Memory B cell (primary cell): ENCODE results near the gene HSPA1A.

Experiments used
- ATAC-seq: fragments of 150-1000 bp; cut with Tn5 transposase; 2 replicates; pipeline ENCODE4 v1.10.0; 2021; ENCODE audit warnings: low read depth, mild to moderate bottlenecking, moderate library complexity
- DNase-seq, 2 donors: peaks; one replicate each; pipeline ENCODE4 v3.0.0; 2022; ENCODE audit warnings: low spot score in 2 of 2
- H3K27ac Mint-ChIP-seq: one replicate; pipeline ENCODE4 v1.8.0; 2022; ENCODE audit warnings: mild to moderate bottlenecking, moderate library complexity, mixed read lengths
- H3K27me3 Mint-ChIP-seq: one replicate; pipeline ENCODE4 v1.8.0; 2022; ENCODE audit warnings: mixed read lengths
- H3K36me3 Mint-ChIP-seq: one replicate; pipeline ENCODE4 v1.8.0; 2022; ENCODE audit warnings: mild to moderate bottlenecking, mixed read lengths
- H3K4me1 Mint-ChIP-seq: one replicate; pipeline ENCODE4 v1.8.0; 2022; ENCODE audit warnings: mixed read lengths
- H3K4me3 Mint-ChIP-seq: one replicate; pipeline ENCODE4 v1.8.0; 2022; ENCODE audit warnings: mild to moderate bottlenecking, moderate library complexity, mixed read lengths
- H3K9me3 Mint-ChIP-seq: one replicate; pipeline ENCODE4 v1.8.0; 2022; ENCODE audit warnings: mixed read lengths

Gene HSPA1A

DNA sequence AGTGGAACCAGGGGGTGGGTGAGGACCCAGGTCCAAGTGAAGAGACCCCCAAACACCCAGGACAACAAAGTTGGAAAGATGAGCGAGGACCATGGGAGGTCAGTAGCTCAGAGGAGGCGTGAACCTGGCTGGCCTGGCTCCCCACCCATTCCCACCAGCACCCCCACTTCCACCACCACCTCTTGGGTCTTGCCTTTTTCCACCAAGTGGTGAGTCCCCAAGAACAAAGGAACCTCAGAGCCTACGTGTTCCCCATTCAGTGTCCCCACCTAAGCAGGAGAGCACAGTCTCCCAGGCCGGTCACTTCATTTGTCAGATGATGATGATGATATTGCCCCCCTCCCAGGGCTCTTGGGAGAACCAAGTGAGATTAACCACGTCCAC lies 37.7 kb upstream of the HSPA1A start:
- ATAC-seq = no peak
- Mint-ChIP-seq H3K4me3 (no peak overlapping the region), H3K27ac (peak overlapping the region; percentile 90)

DNA sequence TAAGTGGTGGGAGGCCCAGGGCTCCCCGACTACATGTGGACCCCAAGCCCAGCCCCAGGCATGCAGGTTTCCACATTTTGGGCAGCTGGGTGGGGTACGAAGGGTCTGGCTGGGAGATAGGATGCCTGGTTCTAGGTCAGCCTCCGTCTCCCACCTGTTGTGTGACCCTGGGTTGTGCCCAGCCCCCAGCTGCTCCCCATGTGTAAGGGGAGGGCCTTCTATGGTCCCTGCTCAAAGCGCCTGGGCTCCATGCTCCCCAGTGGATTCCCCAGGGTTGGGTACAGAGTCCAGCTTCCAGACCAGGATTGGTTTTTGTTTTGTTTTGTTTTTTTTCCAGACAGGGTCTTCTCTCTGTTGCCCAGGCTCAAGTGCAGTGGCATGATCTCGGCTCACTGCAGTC lies 37.1 kb upstream of the HSPA1A start:
- ATAC-seq (no peak), DNase-seq (no peak)
- Mint-ChIP-seq H3K4me1 (peaks cover 17% of the 10 kb centered on the region), H3K27ac (no peak overlapping the region), H3K4me3 (no peak overlapping the region), H3K36me3 (peaks cover 18% of the 10 kb centered on the region), H3K9me3 (no peaks in the 10 kb centered on the region), H3K27me3 (no peaks in the 10 kb centered on the region)

More for the DNA sequence above, 37.7 kb upstream of the HSPA1A start:
- Mint-ChIP-seq H3K9me3 (no peaks in the 10 kb centered on the region), H3K36me3 (peaks cover 14% of the 10 kb centered on the region), H3K4me1 (peaks cover 20% of the 10 kb centered on the region), H3K27me3 (no peaks in the 10 kb centered on the region)
- no peak for DNase-seq

DNA sequence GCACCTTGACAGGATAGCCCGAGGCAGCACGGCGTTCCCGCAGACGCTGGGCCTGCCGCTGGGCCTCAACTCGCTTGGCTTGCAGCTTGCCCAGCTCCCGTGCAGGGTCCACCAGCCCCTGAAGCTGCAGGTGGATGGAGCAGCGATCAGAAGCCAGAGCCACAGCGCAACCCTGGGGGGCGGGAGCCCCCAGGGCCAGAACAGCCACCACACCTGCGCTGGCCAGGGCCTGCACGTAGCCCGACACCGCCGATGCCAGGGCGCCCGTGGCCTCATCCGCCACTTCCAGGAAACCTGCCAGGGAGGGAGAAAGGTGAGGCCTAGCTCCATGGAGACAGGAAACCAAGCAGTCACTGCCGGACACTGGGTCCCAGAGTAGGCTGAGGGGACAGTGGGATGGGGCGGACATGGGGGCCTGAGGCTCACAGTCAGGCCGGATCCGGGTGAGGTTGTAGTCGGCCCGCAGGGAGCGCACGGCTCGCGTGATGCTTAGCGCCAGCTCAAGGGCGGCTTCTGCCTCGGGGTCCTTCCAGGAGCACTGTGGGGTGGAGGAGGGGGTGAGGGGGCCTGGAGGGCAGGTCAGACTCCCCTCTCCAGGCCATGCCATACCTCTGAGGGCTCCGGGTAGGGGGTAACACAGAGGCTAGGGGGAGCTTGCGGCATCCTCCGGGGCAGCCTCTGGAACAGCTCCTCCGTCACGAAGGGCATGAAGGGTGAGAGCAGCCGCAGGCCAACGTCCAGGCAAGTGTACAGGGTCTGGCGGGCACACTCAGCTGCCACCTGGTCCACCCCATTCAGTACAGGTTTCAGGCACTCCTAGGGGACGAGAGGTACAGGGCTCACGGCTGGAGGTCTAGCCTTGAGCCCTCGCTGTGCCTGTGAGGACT lies 36.1 kb upstream of the HSPA1A start:
- Mint-ChIP-seq H3K9me3 (no peaks in the 10 kb centered on the region), H3K4me1 (peaks cover 17% of the 10 kb centered on the region), H3K4me3 (no peak overlapping the region), H3K27me3 (no peaks in the 10 kb centered on the region), H3K27ac (no peak overlapping the region), H3K36me3 (peaks cover 21% of the 10 kb centered on the region)
- DNase-seq = no peak
- ATAC-seq = no peak

DNA sequence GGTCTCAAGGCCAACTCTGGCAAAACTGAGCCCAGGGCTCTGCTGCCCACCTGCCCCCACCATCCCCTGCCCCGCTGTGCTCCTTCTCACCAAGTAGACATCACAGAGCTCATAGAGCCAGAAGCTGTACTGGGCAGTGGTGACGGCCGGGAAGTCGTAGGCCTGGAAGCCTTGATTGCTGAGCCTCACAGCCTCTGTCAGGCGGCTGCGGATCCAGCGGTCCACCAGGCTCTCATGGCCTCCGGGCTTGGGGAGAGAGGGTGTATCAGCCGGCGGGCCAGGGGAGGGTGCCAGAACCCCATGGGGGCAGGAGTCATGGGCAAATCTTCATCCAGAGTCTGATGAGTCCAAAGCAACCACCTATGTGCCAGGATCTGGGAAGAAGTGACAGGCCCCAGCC lies 35.4 kb upstream of the HSPA1A start:
- H3K27me3 Mint-ChIP-seq = no peaks in the 10 kb centered on the region
- DNase-seq = no peak
- peaks cover 20% of the 10 kb centered on the region for H3K4me1 Mint-ChIP-seq
- no peak overlapping the region for H3K27ac Mint-ChIP-seq
- ATAC-seq = no peak
- no peaks in the 10 kb centered on the region for H3K9me3 Mint-ChIP-seq
- no peak overlapping the region for H3K4me3 Mint-ChIP-seq
- H3K36me3 Mint-ChIP-seq = peaks cover 27% of the 10 kb centered on the region

DNA sequence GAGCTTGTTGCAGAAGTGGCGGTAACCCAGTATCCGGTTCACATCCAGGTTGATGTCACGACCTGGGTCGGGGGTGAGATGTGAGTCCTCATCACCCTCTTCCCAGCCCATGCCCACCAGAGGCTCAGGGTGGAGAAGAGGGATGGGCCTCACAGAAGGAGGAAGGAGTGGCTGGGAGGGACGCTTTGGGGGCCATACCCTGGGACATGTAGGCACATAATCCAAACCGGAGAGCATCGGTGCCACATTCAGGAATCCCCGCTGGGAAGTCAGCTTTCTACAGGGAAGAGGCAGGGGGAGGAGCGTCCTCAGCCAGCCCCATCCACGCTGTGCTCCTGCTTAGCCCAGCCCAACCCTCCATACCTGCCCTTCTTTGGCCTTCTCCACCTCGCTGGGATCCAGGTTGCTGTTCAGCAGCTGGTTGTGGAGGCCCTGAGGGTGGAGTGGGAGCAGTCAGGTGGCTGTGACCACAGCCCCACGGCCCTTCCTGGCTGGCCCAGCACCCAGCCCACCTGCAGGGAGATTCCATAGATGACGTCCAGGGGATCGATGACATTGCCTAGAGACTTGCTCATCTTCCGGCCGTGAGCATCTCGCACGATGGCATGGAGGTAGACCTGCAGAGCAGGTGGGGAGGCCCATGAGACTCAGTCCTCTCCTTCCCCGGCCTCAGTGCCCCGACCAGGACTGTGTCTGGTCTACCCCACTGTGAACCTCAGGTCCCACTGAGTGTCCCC lies 34.7 kb upstream of the HSPA1A start:
- Mint-ChIP-seq H3K9me3 (no peaks in the 10 kb centered on the region), H3K27me3 (no peaks in the 10 kb centered on the region), H3K4me3 (no peak overlapping the region), H3K27ac (no peak overlapping the region), H3K4me1 (peaks cover 15% of the 10 kb centered on the region), H3K36me3 (peaks cover 27% of the 10 kb centered on the region)
- DNase-seq (no peak), ATAC-seq (no peak)

DNA sequence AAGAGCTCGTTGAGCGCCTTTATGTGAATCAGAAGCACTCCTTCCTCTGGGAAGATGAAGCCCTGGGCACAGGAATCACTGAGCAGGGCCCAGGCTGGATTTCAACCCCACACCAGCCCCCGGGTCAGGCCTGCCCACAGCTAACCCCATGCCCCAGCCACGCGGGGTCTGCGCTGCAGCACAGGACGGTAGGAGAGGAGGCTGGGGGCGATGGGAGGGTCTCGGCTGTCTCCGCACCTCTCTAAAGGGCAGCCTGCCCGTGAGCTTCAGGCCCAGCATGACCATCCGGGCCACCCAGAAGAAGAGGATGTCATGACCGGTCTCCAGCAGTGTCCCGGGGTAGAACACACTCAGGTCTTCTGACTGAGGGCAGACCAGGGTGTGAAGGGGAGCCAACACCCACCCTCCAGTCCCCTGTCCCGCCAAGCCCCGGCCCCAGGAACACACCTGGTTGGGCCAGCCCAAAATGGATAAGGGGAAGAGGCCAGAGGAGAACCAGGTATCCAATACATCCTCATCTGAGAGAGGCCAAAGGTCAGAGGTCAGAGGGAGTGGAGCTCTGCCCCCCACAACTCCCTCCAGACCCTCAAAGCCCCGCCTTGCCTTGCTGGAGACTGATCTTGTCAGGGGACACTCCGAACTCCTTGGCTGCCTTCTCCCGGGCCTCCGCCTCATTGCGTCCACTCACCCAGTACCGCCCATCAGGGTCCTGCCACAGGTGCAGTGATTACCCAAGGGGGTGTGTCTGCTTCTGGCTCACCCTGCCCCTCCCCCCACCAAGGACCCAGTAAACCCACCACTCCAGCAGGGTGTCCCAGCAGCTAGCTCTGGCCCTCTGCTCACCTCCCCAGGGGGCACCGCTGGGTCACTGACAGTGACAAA lies 33.9 kb upstream of the HSPA1A start:
- Mint-ChIP-seq H3K9me3 (no peaks in the 10 kb centered on the region), H3K36me3 (peaks cover 27% of the 10 kb centered on the region), H3K27ac (no peak overlapping the region), H3K27me3 (no peaks in the 10 kb centered on the region), H3K4me3 (no peak overlapping the region), H3K4me1 (peaks cover 12% of the 10 kb centered on the region)
- no peak for ATAC-seq
- DNase-seq = no peak

DNA sequence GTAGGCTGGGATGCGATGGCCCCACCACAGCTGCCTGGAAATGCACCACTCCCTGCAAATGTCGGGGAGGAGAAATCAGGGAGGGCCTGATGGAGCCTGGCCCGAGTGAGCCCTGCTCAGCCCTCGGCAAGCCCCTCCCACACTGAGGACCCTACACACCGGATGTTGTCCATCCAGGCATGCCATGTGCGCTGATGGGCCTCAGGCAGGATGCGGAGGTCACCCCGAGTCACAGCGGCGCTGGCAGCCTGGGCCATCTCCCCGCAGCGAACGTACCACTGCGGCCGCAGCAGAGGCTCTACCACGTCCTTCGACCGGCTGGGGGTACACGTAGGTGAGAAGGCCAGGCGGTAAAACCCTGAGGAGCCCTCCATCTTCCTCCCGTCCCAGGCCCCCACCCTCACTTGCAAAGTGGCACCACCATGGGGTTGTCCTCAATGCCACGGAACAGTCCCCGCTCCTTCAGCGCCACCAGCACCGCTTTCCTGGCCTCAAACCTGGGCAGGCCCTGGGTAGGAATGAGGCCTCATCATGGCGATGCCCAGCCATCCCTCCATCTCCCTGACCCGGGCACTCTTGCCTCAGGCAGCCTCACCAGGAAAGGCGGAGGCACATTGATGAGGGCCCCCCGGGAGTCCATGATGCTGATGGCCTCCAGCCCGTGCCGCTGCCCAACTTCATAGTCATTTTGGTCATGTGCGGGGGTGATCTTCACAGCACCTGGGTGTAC lies 33.1 kb upstream of the HSPA1A start:
- peaks cover 6% of the 10 kb centered on the region for H3K4me1 Mint-ChIP-seq
- H3K27me3 Mint-ChIP-seq = no peaks in the 10 kb centered on the region
- H3K36me3 Mint-ChIP-seq = peaks cover 27% of the 10 kb centered on the region
- ATAC-seq (no peak), DNase-seq (no peak)
- H3K27ac Mint-ChIP-seq = no peak overlapping the region
- no peak overlapping the region for H3K4me3 Mint-ChIP-seq
- no peaks in the 10 kb centered on the region for H3K9me3 Mint-ChIP-seq

DNA sequence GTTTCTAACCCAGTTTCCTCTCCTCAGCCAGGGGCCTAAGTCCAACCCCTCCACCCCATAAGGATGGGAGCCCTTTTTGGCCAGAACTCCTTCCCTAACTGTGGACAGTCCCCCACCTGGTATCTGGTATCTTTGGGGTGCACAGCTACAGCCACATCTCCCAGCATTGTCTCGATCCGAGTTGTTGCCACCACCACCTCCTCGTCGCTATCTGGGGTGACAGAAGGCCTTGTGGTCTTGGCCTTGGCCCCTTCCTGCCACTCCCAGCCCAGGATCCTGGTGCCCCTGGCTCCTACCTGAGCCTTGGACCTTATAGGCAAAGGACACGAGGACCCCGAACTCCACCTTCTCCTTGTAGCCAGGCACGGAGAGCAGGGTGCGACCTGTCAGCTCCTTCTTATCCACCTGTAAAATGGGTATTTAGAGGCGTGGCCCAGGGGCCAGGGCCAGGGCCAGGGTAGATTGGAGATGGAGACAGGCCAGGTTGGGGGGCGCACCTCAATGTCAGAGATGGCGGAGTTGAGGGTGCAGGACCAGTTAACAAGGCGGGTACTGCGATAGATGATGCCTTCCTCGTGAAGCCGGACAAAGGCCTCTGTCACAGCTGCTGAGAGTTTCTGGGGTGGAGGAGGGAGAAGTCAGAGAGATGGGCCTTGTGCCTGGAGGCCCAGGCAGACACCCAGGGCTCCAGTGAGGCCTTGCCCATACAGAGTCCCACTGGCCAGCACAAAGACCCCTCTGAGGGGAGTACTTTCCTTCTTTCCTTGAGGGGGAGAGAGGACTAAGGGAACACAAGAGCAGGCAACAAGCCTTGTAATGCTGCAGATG lies 31.0 kb upstream of the HSPA1A start:
- no peaks in the 10 kb centered on the region for H3K9me3 Mint-ChIP-seq
- H3K27ac Mint-ChIP-seq = peak overlapping the region; percentile 67
- ATAC-seq (no peak), DNase-seq (no peak)
- H3K4me3 Mint-ChIP-seq = no peak overlapping the region
- H3K36me3 Mint-ChIP-seq = peaks cover 27% of the 10 kb centered on the region
- peaks cover 6% of the 10 kb centered on the region for H3K4me1 Mint-ChIP-seq
- no peaks in the 10 kb centered on the region for H3K27me3 Mint-ChIP-seq

DNA sequence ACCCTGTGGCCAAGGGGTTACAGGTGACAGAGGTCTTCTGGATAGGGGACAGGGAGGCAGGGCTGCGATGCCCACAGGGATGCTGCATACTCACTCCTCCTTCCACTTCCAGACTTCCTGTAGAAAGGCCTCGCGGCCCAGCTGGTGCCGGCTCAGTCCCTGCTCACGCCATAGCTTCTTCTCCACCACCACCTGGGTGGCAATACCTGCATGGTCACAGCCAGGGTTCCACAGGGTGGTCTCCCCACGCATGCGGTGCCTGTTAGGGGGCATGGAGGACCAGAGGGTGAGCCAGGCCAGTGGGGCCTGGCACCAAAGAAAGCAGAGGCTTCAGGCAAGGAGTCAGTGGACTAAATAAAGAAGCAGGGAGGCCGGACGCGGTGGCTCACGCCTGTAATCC lies 29.9 kb upstream of the HSPA1A start:
- no peaks in the 10 kb centered on the region for H3K27me3 Mint-ChIP-seq
- H3K4me1 Mint-ChIP-seq = peaks cover 10% of the 10 kb centered on the region
- ATAC-seq = no peak
- H3K27ac Mint-ChIP-seq = peak overlapping the region; percentile 28
- no peak for DNase-seq
- peaks cover 25% of the 10 kb centered on the region for H3K36me3 Mint-ChIP-seq
- H3K4me3 Mint-ChIP-seq = no peak overlapping the region
- no peaks in the 10 kb centered on the region for H3K9me3 Mint-ChIP-seq

DNA sequence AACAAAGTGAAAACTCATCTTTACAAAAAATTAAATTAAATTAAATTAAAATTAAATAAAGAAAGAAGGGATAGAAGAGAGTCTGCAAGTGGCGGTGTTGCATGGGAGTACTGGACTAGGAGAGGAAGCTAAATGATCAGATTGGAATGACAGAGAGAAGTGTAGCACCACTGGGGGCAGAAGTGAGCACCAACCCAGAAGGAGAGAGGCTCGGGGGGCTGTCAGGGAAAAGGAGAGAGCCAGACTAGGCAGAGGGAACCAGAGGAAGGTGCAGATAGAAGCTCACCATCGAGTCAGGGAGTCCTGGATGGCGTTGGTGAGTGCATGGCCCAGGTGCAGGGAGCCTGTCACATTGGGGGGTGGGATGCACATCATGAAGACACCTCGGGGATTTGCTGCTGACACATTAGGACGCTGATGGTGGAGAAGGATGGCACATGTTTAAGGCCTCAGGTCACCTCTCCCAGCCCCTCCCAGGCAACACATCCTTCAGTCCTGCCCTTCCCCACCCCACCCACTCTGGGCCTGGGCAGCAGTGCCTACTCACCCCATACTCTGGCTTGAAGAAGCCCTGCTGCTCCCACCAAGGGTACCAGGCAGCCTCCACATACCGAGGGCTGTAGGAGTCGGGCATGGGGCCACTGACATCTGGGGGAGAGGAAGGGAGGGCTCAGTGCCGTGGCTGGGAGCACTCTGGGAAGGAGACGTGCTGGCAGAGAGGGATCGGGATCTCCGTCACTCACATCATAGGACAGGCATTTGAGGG lies 23.8 kb upstream of the HSPA1A start:
- no peak overlapping the region for H3K27ac Mint-ChIP-seq
- H3K36me3 Mint-ChIP-seq = peaks cover 12% of the 10 kb centered on the region
- peaks cover 24% of the 10 kb centered on the region for H3K4me1 Mint-ChIP-seq

DNA sequence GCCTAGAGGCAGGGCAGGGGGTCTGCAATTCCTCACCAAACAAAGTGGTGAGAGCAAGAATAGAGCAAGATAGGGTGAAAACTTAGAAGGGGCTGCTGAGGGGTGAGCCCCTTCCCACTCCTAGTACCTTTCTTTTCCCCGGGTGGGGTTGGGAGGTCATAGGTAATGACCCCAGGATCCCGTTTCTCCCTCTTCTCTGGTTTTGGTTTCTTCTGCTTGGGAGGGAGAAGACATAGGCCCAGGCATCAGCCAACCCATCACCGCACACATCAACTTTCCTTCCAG lies 23.3 kb upstream of the HSPA1A start:
- peaks cover 12% of the 10 kb centered on the region for H3K36me3 Mint-ChIP-seq
- no peak overlapping the region for H3K4me3 Mint-ChIP-seq
- ATAC-seq (no peak), DNase-seq (no peak)
- no peaks in the 10 kb centered on the region for H3K27me3 Mint-ChIP-seq
- H3K27ac Mint-ChIP-seq = peak overlapping the region; percentile 22
- H3K9me3 Mint-ChIP-seq = no peaks in the 10 kb centered on the region
- H3K4me1 Mint-ChIP-seq = peaks cover 26% of the 10 kb centered on the region

More for the DNA sequence above, 23.8 kb upstream of the HSPA1A start:
- Mint-ChIP-seq H3K9me3 (no peaks in the 10 kb centered on the region), H3K27me3 (no peaks in the 10 kb centered on the region), H3K4me3 (no peak overlapping the region)
- DNase-seq (peak in 1 of 2 donors; percentile 12), ATAC-seq (no peak)

DNA sequence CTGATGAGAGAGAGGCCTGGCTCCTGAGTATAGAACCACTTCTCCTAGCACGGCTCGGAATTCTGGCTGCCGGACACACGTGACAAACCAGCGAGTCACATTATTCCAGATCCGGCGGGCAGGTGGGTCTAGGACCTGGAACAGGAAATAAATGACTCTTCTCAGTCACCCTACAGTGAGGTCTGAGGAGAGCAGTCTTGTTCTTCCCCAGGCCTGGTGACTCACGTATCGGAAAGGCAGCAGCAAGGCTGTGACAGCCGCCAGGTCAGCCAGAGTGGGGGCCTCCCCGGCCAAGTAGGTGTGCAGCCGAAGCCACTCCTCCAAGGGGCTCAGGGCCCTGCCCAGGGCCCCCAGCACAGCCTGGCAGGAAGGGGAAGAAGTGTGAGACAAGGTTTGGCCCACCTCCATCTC lies 22.6 kb upstream of the HSPA1A start:
- no peak for DNase-seq
- H3K36me3 Mint-ChIP-seq = peaks cover 12% of the 10 kb centered on the region
- no peak for ATAC-seq
- H3K9me3 Mint-ChIP-seq = no peaks in the 10 kb centered on the region
- H3K27me3 Mint-ChIP-seq = no peaks in the 10 kb centered on the region
- H3K4me1 Mint-ChIP-seq = peaks cover 31% of the 10 kb centered on the region
- no peak overlapping the region for H3K4me3 Mint-ChIP-seq
- H3K27ac Mint-ChIP-seq = peak overlapping the region; percentile 22
